ENCODE data around the gene SAPCD2.

DNA sequence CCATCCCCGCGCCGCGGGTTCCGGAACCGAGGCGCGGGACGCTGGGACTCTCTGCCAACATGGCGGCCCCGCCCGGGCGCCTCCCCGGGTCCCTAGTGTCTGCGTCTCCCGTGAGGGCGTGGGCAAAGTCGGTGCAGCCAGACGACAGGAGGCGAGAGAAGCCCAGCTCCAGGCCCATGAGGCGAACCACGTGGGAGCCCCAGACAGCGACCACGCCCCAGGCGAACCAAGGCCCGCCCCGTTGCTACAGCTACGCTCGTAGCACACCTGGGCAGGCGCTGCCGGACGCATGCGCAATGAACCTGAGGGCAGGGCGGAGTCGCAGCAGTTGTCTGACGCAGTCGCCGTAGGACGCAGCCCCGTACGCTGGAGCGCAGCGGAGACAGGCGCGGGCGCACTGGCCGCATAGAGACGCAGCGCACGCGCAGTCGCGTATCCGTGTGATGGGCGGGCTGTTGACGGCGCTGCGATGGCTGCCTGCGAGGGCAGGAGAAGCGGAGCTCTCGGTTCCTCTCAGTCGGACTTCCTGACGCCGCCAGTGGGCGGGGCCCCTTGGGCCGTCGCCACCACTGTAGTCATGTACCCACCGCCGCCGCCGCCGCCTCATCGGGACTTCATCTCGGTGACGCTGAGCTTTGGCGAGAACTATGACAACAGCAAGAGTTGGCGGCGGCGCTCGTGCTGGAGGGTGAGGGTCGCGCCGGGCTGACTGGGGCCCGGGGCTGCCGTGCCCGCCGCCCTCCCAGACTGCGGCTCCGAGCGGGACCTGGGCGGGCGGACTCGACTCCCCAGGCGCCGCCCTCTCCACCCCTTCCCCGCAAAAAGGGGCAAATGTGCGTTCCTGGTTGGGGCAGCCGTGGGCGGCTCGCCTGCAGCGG, 16.4 kb upstream of the SAPCD2 start, which contains the start of gene MAN1B1:
- TF ChIP-seq, protein P1, sequence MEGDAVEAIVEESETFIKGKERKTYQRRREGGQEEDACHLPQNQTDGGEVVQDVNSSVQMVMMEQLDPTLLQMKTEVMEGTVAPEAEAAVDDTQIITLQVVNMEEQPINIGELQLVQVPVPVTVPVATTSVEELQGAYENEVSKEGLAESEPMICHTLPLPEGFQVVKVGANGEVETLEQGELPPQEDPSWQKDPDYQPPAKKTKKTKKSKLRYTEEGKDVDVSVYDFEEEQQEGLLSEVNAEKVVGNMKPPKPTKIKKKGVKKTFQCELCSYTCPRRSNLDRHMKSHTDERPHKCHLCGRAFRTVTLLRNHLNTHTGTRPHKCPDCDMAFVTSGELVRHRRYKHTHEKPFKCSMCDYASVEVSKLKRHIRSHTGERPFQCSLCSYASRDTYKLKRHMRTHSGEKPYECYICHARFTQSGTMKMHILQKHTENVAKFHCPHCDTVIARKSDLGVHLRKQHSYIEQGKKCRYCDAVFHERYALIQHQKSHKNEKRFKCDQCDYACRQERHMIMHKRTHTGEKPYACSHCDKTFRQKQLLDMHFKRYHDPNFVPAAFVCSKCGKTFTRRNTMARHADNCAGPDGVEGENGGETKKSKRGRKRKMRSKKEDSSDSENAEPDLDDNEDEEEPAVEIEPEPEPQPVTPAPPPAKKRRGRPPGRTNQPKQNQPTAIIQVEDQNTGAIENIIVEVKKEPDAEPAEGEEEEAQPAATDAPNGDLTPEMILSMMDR (IDR thresholded peaks at IDR 0.05), result peak in 2 of 4 experiments; percentile 11 to 27
- TF ChIP-seq EP300 (IDR thresholded peaks at IDR 0.05) (no peak), POLR2A (IDR thresholded peaks at IDR 0.05) (peak; percentile 49 to 58)
